Measurements from ENCODE around the gene DOCK1.

DNA sequence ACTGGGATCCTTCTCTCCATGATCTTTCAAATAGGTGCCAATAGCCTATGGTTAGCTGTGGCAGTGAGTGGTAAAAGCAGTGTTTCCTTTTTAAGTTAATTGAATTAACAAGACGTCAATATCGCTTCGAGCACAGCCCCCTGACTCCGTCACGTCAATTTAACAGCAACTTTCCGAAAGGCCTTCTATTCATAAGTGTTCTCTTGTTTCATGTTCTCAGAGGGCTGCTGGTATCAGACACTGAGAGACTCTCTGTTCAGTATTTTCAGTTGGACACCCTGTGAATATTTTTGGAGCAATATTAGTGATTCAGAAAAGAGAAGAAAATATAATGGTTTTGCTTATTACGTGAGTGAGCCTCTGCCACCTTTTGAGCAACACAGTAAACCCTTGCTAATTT, 465.4 kb downstream of the DOCK1 start:
- TF ChIP-seq, protein P1, sequence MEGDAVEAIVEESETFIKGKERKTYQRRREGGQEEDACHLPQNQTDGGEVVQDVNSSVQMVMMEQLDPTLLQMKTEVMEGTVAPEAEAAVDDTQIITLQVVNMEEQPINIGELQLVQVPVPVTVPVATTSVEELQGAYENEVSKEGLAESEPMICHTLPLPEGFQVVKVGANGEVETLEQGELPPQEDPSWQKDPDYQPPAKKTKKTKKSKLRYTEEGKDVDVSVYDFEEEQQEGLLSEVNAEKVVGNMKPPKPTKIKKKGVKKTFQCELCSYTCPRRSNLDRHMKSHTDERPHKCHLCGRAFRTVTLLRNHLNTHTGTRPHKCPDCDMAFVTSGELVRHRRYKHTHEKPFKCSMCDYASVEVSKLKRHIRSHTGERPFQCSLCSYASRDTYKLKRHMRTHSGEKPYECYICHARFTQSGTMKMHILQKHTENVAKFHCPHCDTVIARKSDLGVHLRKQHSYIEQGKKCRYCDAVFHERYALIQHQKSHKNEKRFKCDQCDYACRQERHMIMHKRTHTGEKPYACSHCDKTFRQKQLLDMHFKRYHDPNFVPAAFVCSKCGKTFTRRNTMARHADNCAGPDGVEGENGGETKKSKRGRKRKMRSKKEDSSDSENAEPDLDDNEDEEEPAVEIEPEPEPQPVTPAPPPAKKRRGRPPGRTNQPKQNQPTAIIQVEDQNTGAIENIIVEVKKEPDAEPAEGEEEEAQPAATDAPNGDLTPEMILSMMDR (IDR thresholded peaks at IDR 0.05), result no peak
- TF ChIP-seq EZH2phosphoT487 (IDR thresholded peaks at IDR 0.05) (no peak), EZH2 (IDR thresholded peaks at IDR 0.05) (no peak)
